Measurements from ENCODE around the gene ELOVL3. TPM values are rescaled to one million over a fixed set of nuclear protein-coding genes. Genes with fewer than 3 reads are reported as not detected.

ELOVL3 gene
- total and polyA plus RNA-seq, 2 donors (not counting 3 experiments of a cell fraction or from before 2014, with no cell fraction given) = not detected

- FAIRE-seq (no peak), DNase-seq (ENCODE audit: low read depth, low spot score) (no peak)
- Histone ChIP-seq H3K4me3 (replicated peaks in 1 of 3; ENCODE audit: insufficient read depth in 1 of 3, low read depth in 1 of 3, low read length in 3 of 3) (peak overlapping the region; percentile 28 to 42 (median 36)), H3K27ac (ENCODE audit: insufficient read depth, low read depth, low read length) (no peak overlapping the region), H4K20me1 (replicated peaks; ENCODE audit: control insufficient read depth, extremely low read depth, insufficient read depth, low read length) (no peaks in the 10 kb centered on the region), H3K9ac (replicated peaks; ENCODE audit: extremely low read depth, insufficient read depth, low read length) (no peak overlapping the region), H2AFZ (ENCODE audit: low read depth, low read length) (peak overlapping the region; percentile 18), H3K27me3 (ENCODE audit: control insufficient read depth in 2 of 2, insufficient read depth in 2 of 2, low read length in 2 of 2) (peaks cover 38 to 39% of the 10 kb centered on the region in 2 experiments), H3K4me1 (ENCODE audit: control insufficient read depth, extremely low read depth, insufficient read depth, low read length) (peaks cover 17% of the 10 kb centered on the region), H3K9me1 (replicated peaks; ENCODE audit: control insufficient read depth, extremely low read depth, insufficient read depth, low read length) (no peaks in the 10 kb centered on the region), H3K36me3 (ENCODE audit: control insufficient read depth in 2 of 2, extremely low read depth in 1 of 2, insufficient read depth in 2 of 2, low read length in 2 of 2) (no peaks in the 10 kb centered on the region), H3K9me3 (replicated peaks; ENCODE audit: control insufficient read depth, insufficient read depth, low read length) (no peaks in the 10 kb centered on the region), H3K4me2 (ENCODE audit: insufficient read depth, low read length) (peak overlapping the region; percentile 86), H3K79me2 (ENCODE audit: control insufficient read depth, insufficient read depth, low read length) (peaks cover 5% of the 10 kb centered on the region)
- ChIA-PET POLR2A (interaction anchor here (1.2 kb wide), 1 partner anchor 9 kb away, joined by 3 read pairs; no protein-coding TSS in a partner anchor), CTCF (interaction anchor here (0.9 to 17.3 kb wide), 5 partner anchors 10 to 157 kb away, joined by 3 to 1402 read pairs (median 6); partner anchors contain the start of gene ELOVL3)
- peak; percentile 5 for TF ChIP-seq EZH2 (IDR thresholded peaks at IDR 0.05; ENCODE audit: borderline replicate concordance, low read depth, low read length, severe bottlenecking)
- TF ChIP-seq FOS (IDR thresholded peaks at IDR 0.05; ENCODE audit: borderline replicate concordance, insufficient read depth, low read length) = no peak
- no peak for TF ChIP-seq GATA2 (IDR thresholded peaks at IDR 0.05; ENCODE audit: insufficient read depth, insufficient read length, low read depth, low read length)
- TF ChIP-seq, protein P1, sequence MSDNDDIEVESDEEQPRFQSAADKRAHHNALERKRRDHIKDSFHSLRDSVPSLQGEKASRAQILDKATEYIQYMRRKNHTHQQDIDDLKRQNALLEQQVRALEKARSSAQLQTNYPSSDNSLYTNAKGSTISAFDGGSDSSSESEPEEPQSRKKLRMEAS (IDR thresholded peaks at IDR 0.05; ENCODE audit: insufficient read depth, insufficient read length) = no peak
- no peak for TF ChIP-seq JUN (IDR thresholded peaks at IDR 0.05; ENCODE audit: borderline replicate concordance, insufficient read depth, insufficient read length, low read depth)
- no TSS peak for BruUV-seq (replicated peaks)
- intact Hi-C loops (cut with micrococcal nuclease) (no loop called here), dilution Hi-C loops (cut with MboI; ENCODE audit: extremely low pct_ligation_motif_present, low sequenced_read_pairs) (loop anchor here (25.0 kb wide), 1 partner anchor 121 kb away; no protein-coding TSS in a partner anchor)
These were observed 14.9 kb downstream of the ELOVL3 start for GRCh38 chr10:102241032-102241443.
